ENCODE data around the gene ANKRD31.
"Not testable (repeated sequence)": the region's sequence is repeated elsewhere in the genome, so short reads cannot be mapped to it uniquely, and the experiment has no call there.

Gene ANKRD31

DNA sequence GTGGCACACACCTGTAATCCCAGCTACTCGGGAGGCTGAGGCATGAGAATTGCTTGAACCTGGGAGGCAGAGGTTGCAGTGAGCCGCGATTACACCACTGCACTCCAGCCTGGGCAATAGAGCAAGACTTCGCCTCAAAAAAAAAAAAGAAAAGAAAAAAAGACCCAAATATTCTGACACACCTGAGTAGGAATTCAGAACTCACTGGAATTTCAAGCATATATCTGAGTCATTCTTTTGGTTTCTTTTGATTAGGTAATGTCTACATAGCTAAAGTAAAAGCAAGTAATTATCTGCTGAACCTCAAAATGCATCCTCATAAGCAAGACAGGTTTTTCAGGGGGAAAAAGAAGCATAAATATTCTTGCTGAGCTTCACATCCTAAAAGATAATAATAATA is 35.9 kb downstream of the ANKRD31 start:
- FAIRE-seq (no peak), DNase-seq (ENCODE audit: insufficient read length, low spot score) (no peak)
- no peak for TF ChIP-seq POU2F2 (IDR thresholded peaks at IDR 0.05; ENCODE audit: low read depth, low read length)
- TF ChIP-seq PAX5 (IDR thresholded peaks at IDR 0.05; ENCODE audit: insufficient read depth, low read length, severe bottlenecking), result no peak
- TF ChIP-seq SPI1 (IDR thresholded peaks at IDR 0.05; ENCODE audit: low read depth, low read length), result no peak
- TF ChIP-seq POLR2AphosphoS5 (IDR thresholded peaks at IDR 0.05; ENCODE audit: low read depth, low read length), result no peak
- no peak for TF ChIP-seq TAF1 (IDR thresholded peaks at IDR 0.05; ENCODE audit: low read depth, low read length)

DNA sequence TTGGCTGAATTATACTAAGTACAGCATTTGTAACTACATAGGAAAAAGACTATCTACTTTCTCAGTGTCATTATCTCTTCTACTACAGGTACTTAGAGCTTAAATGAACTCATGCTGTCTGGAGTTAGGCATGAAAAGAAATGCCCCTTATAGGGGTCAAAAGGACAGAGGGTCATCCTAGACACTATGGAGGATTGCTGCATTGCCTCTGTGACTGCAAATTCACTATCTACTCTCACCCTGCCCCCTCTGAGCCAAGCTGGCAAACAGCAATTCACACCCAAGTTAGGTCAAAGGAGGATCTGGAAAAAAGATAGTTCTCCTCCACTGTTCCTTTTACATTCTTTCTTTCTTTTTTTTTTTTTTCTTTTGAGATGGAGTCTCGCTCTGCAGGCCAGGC is 36.7 kb downstream of the ANKRD31 start:
- no peak for TF ChIP-seq SPI1 (IDR thresholded peaks at IDR 0.05; ENCODE audit: low read depth, low read length)
- TF ChIP-seq POLR2AphosphoS5 (IDR thresholded peaks at IDR 0.05; ENCODE audit: low read depth, low read length), result no peak
- TF ChIP-seq PAX5 (IDR thresholded peaks at IDR 0.05; ENCODE audit: insufficient read depth, low read length, severe bottlenecking), result no peak
- TF ChIP-seq POLR2A (IDR thresholded peaks at IDR 0.05; ENCODE audit: low read depth, low read length), result no peak
- no peak for TF ChIP-seq POU2F2 (IDR thresholded peaks at IDR 0.05; ENCODE audit: low read depth, low read length)
- no peak for TF ChIP-seq TAF1 (IDR thresholded peaks at IDR 0.05; ENCODE audit: low read depth, low read length)
- FAIRE-seq, result no peak
- DNase-seq (ENCODE audit: insufficient read length, low spot score), result no peak

DNA sequence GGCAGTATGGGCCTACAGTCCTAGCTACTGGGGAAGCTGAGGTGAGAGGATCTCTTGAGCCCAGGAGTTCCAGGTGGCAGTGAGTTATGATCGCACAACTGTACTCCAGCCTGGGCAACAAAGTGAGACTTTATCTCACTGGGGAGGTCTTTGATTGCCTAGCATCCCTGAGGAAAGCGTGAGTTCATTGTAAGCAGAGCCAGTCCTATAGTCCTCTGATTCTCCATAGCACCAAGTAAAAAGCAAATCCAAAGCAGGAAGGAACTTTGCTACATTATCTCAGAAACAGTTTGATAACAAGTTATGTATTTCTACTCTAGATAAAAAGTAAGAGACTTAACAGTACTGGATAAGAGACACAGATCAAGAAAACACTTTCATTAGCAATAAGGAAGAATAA is 37.6 kb downstream of the ANKRD31 start:
- TF ChIP-seq PAX5 (IDR thresholded peaks at IDR 0.05; ENCODE audit: insufficient read depth, low read length, severe bottlenecking) (no peak), POU2F2 (IDR thresholded peaks at IDR 0.05; ENCODE audit: low read depth, low read length) (no peak), TAF1 (IDR thresholded peaks at IDR 0.05; ENCODE audit: low read depth, low read length) (no peak), POLR2AphosphoS5 (IDR thresholded peaks at IDR 0.05; ENCODE audit: low read depth, low read length) (no peak), POLR2A (IDR thresholded peaks at IDR 0.05; ENCODE audit: low read depth, low read length) (no peak)
- no peak for FAIRE-seq

DNA sequence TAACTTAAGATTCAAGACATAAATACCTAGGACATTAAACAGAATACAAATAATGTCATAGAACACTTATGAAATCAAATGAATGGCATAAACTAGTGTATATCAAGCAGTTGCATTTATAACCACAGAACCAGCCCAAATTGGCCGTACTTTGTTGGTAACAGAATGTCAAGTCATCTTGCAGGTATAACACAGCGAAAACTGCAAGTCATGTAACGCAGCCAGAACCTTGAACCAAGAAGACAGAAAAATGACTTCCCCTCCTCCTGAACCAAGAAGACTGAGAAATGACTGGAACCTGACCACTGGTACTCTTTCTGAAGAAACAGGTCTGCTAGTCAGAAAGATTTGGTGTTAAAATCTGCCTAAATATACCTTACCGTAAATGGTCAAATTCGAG is 38.9 kb downstream of the ANKRD31 start:
- TF ChIP-seq TAF1 (IDR thresholded peaks at IDR 0.05; ENCODE audit: low read depth, low read length), result no peak
- TF ChIP-seq POU2F2 (IDR thresholded peaks at IDR 0.05; ENCODE audit: low read depth, low read length), result no peak
- TF ChIP-seq POLR2AphosphoS5 (IDR thresholded peaks at IDR 0.05; ENCODE audit: low read depth, low read length), result no peak
- TF ChIP-seq PAX5 (IDR thresholded peaks at IDR 0.05; ENCODE audit: insufficient read depth, low read length, severe bottlenecking), result no peak
- no peak for TF ChIP-seq SPI1 (IDR thresholded peaks at IDR 0.05; ENCODE audit: low read depth, low read length)
- no peak for TF ChIP-seq POLR2A (IDR thresholded peaks at IDR 0.05; ENCODE audit: low read depth, low read length)
- FAIRE-seq, result no peak

More for the DNA sequence above, 37.6 kb downstream of the ANKRD31 start:
- no peak for DNase-seq (ENCODE audit: insufficient read length, low spot score)

DNA sequence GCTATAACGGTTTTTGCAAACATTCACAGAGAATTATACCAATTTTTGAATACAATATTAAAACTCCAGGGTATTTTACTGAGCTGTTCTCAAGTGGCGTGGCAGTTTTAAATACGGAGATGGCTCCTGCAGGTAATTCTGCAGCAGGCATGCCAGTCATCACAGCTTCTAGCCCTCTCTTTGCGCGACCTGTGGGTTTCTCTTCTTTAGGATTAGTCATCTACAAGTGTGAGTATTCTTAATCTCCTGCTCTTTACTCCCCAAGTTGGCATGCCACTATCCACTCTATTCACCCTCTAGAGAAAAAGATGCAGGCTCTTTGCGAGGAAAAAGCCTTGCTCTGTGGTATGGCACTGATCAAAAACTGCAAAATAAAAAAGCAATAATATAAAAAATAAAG is 43.9 kb downstream of the ANKRD31 start:
- DNase-seq (ENCODE audit: insufficient read length, low spot score) (no peak), FAIRE-seq (no peak)
- TF ChIP-seq POU2F2 (IDR thresholded peaks at IDR 0.05; ENCODE audit: low read depth, low read length) (no peak), SPI1 (IDR thresholded peaks at IDR 0.05; ENCODE audit: low read depth, low read length) (no peak)

More for the DNA sequence above, 38.9 kb downstream of the ANKRD31 start:
- DNase-seq (ENCODE audit: insufficient read length, low spot score), result no peak

DNA sequence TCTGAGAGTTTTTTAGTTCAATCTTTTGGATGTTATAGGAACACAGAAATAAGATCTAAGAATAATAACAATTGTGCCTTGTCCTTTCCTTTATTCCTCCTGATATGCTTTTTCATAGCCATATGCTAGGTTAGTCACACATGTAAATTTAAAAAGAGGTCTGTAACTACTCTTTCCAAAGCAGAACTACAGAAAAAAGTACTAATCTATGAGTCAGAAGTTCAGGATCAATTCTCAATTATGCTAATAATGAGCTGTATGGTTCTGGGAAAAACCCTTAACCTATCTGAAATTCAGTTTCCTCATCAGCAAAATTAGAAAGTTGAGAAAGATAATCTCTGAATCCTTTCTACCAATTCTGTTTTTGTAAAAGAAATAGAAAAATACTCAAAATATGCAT is 44.4 kb downstream of the ANKRD31 start:
- no peak for DNase-seq (ENCODE audit: insufficient read length, low spot score)
- FAIRE-seq, result no peak
- TF ChIP-seq TAF1 (IDR thresholded peaks at IDR 0.05; ENCODE audit: low read depth, low read length), result no peak
- no peak for TF ChIP-seq POLR2AphosphoS5 (IDR thresholded peaks at IDR 0.05; ENCODE audit: low read depth, low read length)
- no peak for TF ChIP-seq PAX5 (IDR thresholded peaks at IDR 0.05; ENCODE audit: insufficient read depth, low read length, severe bottlenecking)
- TF ChIP-seq SPI1 (IDR thresholded peaks at IDR 0.05; ENCODE audit: low read depth, low read length), result no peak
- no peak for TF ChIP-seq POU2F2 (IDR thresholded peaks at IDR 0.05; ENCODE audit: low read depth, low read length)
- no peak for TF ChIP-seq POLR2A (IDR thresholded peaks at IDR 0.05; ENCODE audit: low read depth, low read length)

DNA sequence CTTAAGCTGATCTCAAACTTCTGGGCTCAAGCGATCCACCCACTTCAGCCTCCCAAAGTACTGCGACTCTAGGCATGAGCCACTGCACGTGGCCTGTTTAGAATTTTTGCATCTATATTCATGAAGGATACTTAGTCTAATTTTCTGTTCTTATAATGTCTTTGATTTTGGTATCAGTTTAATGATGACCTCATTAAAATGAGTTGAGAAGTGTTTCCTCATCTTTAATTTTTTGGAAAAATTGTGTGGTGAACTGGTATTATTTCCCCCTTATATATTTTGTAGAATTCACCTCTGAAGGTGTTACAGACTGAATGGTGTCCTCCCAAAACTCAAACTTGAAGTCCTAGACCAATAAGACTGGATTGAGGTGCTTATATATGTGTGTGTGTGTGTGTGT is 46.5 kb downstream of the ANKRD31 start:
- no peak for FAIRE-seq
- DNase-seq (ENCODE audit: insufficient read length, low spot score), result no peak
- no peak for TF ChIP-seq PAX5 (IDR thresholded peaks at IDR 0.05; ENCODE audit: insufficient read depth, low read length, severe bottlenecking)
- no peak for TF ChIP-seq POLR2AphosphoS5 (IDR thresholded peaks at IDR 0.05; ENCODE audit: low read depth, low read length)
- no peak for TF ChIP-seq POU2F2 (IDR thresholded peaks at IDR 0.05; ENCODE audit: low read depth, low read length)
- no peak for TF ChIP-seq SPI1 (IDR thresholded peaks at IDR 0.05; ENCODE audit: low read depth, low read length)
- no peak for TF ChIP-seq POLR2A (IDR thresholded peaks at IDR 0.05; ENCODE audit: low read depth, low read length)
- no peak for TF ChIP-seq TAF1 (IDR thresholded peaks at IDR 0.05; ENCODE audit: low read depth, low read length)

DNA sequence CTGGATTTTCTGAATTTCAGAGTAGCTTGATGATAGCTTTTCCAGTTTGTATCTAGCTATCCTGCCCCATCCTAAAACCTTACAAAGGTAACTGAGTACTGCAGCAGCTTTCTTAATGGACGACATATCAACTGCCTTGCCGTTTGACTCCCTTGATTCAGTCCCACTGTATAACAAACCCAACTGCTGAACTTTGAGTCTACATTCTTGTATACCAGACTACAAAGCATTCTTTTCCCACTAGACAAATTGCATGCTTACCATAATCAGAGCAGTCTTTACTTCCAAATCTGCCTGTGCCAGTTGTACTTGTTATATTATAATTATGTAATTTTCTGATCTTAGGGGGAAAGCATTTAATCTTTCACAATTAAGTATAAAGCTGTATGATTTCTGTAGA is 47.3 kb downstream of the ANKRD31 start:
- no peak for FAIRE-seq
- no peak for TF ChIP-seq POU2F2 (IDR thresholded peaks at IDR 0.05; ENCODE audit: low read depth, low read length)
- TF ChIP-seq POLR2A (IDR thresholded peaks at IDR 0.05; ENCODE audit: low read depth, low read length), result no peak
- TF ChIP-seq PAX5 (IDR thresholded peaks at IDR 0.05; ENCODE audit: insufficient read depth, low read length, severe bottlenecking), result no peak
- no peak for TF ChIP-seq SPI1 (IDR thresholded peaks at IDR 0.05; ENCODE audit: low read depth, low read length)
- no peak for TF ChIP-seq POLR2AphosphoS5 (IDR thresholded peaks at IDR 0.05; ENCODE audit: low read depth, low read length)
- TF ChIP-seq TAF1 (IDR thresholded peaks at IDR 0.05; ENCODE audit: low read depth, low read length), result no peak
- DNase-seq (ENCODE audit: insufficient read length, low spot score), result no peak

DNA sequence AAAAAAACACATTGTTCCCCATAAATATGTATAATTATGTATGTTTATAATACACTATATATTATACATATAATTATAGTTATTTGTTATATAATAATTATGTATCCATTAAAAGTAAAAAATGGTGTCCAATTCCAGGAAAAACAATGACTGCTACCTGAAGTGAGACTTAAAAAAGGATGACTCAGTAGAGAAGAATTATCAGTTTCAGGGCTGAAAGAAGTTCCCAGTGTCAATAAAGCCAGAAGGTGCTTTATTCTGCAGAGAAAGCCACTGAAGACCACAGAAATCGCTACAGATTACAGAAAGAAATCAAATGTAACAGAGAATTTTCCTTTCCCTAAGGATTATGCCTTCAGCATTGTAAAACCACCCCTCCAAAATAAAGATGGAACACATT is 50.9 kb downstream of the ANKRD31 start:
- DNase-seq (ENCODE audit: insufficient read length, low spot score) (no peak), FAIRE-seq (no peak)
- no peak for TF ChIP-seq TAF1 (IDR thresholded peaks at IDR 0.05; ENCODE audit: low read depth, low read length)
- no peak for TF ChIP-seq POU2F2 (IDR thresholded peaks at IDR 0.05; ENCODE audit: low read depth, low read length)
- no peak for TF ChIP-seq POLR2A (IDR thresholded peaks at IDR 0.05; ENCODE audit: low read depth, low read length)

DNA sequence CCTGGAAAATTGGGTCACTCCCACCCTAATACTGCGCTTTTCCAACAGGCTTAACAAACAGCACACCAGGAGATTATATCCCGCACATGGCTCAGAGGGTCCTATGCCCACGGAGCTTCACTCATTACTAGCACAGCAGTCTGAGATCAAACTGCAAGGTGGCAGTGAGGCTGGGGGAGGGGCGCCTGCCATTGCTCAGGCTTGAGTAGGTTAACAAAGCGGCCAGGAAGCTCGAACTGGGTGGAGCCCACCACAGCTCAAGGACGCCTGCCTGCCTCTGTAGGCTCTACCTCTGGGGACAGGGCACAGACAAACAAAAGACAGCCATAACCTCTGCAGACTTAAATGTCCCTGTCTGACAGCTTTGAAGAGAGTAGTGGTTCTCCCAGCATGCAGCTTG is 60.7 kb downstream of the ANKRD31 start:
- FAIRE-seq; DNase-seq (ENCODE audit: insufficient read length, low spot score): not testable (repeated sequence)

DNA sequence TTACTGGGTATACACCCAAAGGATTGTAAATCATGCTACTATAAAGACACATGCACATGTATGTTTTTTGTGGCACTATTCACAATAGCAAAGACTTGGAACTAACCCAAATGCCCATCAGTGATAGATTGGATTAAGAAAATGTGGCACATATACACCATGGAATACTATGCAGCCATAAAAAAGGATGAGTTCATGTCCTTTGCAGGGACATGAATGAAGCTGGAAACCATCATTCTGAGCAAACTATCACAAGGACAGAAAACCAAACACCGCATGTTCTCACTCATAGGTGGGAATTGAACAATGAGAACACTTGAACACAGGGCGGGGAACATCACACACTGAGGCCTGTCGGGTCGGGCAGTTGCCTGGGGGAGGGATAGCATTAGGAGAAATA is 61.8 kb downstream of the ANKRD31 start:
- FAIRE-seq; DNase-seq (ENCODE audit: insufficient read length, low spot score): not testable (repeated sequence)

Data from GM12891 (cell line).